Urothelium cell line (cell line): Measurements from ENCODE around the gene SLC19A1.
A peak's percentile ranks its signal among the peaks of the same experiment; 100 is the strongest.
"Not testable (repeated sequence)": the region's sequence is repeated elsewhere in the genome, so short reads cannot be mapped to it uniquely, and the experiment has no call there.

Source experiments
- DNase-seq: peaks from one replicate; pipeline ENCODE4 v3.0.0; 2011; ENCODE audit warnings: low spot score, mixed read lengths
- FAIRE-seq: peaks from 2 replicates; lab custom pipeline; 2011; peaks lifted over from hg19 to GRCh38; lab: Jason Lieb, UNC

Gene SLC19A1

DNA sequence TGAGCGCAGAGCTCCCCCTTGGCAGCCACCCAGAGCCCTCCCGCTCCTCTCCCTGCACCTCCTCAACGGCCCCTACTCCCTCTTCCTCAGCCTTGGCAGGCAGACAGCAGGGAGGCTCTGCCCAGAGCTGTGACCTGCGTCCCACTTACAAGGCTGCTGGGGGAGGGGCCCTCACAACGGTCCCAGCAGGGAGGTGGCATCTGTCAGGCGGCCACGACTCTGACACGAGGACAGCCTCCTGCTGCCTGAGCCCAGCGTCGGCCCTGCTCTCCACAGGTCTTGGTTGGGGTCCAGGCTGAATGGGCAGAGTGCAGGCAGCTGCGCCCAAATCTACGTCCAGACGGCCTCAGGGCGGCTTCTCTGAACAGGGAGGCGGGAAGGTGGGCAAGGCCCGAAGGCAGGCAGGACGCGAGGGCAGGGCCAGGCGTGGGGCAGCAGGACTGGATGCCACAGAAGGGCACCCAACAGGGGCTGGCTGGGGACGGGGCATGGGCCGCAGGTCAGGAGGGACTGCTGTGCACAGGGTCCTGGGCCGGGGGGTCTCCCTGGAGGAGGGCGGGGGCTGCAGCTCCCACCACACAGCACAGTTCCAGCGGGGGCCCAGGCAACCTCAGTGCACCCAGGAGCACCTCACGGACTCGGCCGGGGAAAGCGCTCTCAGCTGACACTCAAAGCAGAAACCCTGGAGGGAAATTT, 7.5 kb downstream of the SLC19A1 start:
- no peak for DNase-seq
- no peak for FAIRE-seq

DNA sequence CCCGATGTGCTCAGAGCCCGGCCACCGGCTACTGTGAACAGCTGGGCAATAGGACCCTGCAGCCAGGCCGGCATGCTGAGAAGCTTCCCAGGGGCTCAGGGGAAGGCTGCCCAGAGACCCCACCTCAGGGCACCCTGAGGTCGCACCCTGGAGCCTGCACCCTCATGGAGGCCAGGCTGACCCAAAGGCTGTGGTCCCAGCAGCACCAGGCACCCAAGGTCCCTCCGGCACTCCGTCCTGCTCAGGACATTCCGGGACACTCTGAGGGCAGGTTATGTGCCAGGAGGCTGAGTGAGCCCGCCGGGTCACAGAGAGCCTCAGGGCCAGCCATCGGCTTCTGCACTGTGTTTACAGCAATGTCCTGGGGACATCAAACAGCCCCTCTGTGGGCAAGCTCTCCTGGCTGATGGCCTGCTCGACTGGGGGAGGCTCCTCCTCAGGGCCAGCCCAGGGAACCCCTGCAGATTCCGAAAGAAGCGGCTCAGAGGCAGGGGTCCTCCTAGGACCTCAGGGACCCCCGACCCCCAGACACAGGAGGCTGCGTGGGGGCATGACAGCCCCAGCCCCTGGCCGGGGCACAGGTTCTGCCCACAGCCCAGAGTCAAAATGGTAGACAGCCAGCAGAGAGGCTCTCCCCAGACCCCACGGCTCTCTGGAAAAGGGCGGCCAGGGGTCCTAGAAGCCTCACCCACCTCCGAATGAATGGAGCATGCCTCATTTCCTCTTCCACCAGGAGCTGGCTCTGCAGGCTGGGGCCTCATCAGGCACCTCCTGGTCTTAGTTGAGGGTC, 8.2 kb downstream of the SLC19A1 start:
- FAIRE-seq: no peak
- no peak for DNase-seq

DNA sequence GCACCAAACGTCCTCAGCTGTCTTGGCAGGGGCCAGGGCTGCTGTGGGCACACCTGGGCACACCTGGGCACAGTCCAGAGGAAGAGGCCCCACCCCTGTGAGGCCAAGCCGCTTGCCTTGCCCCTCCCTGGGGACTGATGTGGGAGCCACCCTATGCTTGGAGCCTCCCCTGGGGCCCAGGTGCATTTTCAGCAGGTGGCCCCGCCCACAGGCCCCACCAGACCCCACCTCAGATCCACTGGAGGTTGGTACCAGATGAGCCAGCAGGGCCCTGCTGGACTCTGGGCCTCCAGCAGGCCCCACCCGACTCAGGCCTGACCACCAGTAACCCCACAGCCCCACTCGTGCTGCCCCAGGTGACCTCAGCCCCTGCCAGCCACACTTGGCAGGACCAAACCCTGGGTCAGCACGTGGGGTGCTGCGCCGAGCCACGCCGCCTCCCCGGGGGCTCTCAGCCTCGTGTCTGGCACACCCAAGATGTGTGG, 8.8 kb downstream of the SLC19A1 start:
- no peak for DNase-seq

DNA sequence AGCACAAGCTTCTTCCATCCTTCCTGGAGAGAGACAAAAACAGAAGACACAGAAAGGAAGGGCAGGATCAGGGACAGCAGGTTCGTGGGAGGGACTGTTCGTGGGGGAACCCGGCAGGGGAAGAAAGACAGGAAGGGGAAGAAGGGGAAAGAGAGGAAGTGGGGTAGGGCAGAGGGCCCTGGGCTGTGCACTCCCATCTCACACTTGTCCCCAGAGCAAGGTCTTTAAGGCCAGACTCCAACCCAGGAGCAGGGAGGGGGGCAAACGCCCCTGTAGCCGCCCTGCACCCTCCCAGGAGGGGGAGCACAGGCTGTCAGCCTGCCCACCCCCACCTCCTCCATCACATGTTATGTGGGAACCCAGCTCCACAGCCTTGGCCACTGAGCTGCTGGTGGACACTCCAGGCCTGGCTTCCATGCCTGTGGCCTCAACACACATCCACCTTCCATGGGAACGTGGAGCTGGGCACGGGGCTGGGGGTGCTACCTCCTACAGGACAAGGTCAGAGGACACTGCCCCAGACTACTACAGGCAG, 9.3 kb downstream of the SLC19A1 start:
- FAIRE-seq: no peak
- DNase-seq: no peak

More for the DNA sequence above, 8.8 kb downstream of the SLC19A1 start:
- FAIRE-seq: no peak

DNA sequence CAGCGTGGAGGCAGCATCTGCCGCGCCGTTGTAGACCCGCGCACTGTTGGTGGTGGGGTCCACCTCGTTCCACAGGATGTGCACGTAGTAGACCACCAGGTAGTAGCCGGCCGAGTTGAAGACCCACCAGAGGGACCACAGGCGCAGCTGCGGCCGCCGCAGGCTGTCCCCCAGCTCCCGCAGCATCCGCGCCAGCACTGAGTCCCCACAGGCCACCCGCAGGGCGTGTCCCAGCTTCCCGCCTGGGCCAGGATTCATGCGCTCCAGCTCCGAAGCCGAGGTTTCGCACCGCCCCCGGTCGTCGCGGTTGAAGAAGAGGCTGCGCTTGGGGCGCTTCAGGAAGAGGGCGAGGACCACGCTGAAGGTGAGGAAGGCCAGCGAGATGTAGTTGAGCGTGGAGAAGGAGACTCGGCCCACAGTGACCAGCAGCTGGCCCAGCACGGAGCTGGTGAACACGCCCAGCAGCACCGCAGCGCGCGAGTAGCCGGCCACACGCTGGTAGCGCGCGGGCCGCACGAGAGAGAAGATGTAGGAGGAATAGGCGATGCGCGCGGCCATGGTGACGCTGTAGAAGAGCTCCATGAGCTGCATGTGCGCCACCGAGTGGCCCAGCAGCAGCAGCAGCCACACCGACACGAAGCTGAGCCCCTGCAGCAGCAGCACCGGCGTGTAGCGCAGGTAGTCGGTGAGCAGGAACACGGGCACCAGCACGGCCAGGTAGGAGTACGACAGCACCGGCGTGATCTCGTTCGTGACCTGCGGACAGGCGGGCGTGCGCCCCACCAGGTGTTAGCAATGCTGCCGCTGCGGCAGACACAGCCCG, 10.6 kb downstream of the SLC19A1 start:
- FAIRE-seq: no peak

DNA sequence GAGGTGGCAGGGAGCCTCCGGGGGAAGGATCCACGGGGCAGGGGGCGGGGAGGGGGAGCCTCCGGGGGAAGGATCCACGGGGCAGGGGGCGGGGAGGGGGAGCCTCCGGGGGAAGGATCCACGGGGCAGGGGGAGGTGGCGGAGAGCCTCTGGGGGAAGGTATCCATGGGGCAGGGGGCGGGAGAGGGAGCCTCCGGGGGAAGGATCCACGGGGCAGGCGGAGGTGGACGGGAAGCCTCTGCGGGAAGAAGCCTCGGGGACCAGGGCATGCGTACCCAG, 11.2 kb downstream of the SLC19A1 start:
- FAIRE-seq: peak; percentile 42
- DNase-seq: not testable (repeated sequence)

More for the DNA sequence above, 10.6 kb downstream of the SLC19A1 start:
- DNase-seq: no peak

DNA sequence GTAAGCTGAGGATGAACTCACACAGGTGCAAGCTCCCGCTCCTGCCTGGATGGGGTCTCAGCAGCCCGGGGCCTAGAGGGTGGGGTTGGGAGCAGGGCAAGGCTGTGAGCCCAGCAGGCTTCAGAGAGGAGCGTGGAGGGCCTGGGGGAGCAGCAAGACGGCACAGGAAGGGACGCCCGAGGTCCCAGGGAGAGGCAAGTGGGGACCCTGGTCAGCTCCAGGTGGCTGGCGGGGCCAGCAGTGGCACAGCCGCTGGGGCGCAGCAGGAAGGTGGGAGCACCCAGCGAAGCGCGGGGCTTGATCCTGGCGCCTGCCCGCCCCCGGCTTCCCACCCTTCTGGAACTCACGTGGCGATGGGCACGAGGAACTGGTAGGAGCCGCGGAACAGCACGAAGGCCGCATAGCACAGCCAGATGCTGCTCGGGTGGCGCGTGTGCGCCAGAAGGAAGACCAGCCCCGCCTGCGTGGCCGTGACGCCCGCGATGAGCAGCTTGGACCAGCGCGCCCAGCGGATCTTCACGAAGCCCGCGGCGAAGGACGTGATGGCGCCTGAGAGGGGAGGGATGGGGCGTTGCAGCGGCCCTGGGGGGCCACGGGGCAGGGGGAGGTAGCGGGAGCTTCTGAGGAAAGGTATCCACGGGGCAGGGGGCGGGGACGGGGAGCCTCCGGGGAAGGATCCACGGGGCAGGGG, 11.7 kb downstream of the SLC19A1 start:
- DNase-seq: no peak
- peak; percentile 27 for FAIRE-seq

DNA sequence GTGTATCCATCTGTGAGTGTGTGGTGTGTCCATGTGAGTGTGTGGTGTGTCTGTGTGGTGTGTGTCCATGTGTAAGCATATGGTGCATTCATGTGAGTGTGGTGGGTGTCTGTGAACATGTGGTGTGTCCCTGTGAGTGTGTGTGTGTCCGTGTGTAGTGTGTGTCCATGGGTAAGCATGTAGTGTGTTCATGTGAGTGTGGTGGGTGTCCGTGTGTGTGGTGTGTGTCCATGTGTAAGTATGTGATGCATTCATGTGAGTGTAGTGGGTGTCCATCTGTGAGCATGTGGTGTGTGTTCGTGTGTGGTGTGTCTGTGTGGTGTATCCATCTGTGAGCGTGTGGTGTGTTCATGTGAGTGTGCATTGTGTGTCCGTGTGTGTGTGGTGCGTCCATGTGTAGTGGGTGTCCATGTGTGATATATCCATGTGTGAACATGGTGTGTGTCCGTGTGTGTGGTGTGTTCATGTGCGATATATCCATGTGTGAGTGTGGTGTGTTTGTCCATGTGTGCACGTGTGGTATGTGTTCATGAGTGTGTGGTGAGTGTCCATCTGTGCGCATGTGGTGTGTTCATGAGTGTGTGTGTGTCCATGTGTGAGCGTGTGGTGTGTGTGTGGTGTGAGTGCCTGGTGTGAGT, 12.3 kb downstream of the SLC19A1 start:
- FAIRE-seq: peak; percentile 98

DNA sequence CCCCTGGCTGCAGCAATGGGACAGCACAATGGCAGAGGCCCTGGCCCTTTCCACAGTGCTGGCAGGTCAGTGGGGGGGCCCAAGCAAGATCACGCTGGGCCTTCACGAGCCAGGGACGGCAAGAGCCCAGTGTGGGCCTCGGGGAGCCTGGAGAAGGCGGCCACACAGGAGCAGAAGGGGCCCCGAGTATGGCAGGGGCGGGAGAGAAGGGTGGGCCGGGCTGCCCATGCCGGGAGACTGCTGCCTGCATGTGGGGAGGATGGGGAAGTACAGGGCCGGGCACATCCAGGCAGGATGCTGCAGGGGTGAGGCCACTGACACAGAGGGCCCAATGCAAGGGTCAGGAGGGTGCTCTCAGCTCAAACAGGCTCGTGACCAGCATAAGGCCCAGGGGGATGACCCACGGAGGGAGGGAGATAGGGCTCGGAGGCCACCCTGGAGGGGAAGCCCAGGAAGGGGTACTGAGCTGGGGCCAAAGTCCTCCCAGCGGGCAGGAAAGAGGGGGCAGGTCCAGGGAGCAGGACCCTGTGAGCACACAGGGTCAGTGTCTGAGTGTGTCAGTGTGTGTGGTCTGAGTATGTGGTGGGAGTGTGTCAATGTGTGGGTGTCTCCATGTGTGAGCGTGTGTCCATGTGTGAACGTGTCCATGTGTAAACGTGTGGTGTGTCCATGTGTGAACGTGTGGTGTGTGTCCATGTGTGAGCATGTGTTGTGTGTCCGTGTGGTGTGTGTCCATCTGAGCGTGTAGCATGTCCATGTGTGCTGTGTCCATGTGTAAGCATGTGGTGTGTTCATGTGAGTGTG, 13.1 kb downstream of the SLC19A1 start:
- no peak for DNase-seq
- no peak for FAIRE-seq

More for the DNA sequence above, 12.3 kb downstream of the SLC19A1 start:
- DNase-seq: no peak

DNA sequence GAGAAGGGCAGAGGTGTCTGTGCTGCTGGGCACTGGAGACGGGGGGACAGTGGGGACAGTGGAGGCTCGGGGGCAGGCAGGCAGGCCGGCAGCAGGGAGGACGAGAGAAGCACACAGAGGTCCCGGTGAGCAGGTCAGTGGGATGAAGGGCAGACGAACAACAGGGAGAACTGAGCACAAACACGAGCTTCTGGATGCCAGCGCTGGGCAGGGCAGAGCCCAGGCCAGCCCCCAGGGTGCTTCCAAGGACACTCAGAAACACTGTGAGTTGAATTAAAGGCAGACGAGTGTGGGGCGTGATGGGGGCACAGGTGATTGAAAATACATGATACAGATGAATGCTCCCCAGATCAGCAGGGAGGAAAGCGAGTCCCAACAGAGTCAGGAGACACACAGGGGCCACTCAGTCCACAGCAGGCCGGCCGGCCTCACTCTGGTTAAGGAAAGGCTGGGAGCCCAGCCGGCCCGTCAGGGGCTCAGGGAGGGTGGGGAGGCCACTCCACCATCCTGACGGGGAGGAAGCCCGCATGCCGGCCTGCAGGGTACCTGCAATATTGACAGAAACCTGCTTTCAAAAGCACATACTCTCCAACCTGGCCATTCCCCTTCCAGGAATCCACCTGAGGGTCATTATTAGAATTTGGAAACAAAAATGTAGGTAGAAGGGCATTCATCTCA, 14.1 kb downstream of the SLC19A1 start:
- no peak for FAIRE-seq
- no peak for DNase-seq

DNA sequence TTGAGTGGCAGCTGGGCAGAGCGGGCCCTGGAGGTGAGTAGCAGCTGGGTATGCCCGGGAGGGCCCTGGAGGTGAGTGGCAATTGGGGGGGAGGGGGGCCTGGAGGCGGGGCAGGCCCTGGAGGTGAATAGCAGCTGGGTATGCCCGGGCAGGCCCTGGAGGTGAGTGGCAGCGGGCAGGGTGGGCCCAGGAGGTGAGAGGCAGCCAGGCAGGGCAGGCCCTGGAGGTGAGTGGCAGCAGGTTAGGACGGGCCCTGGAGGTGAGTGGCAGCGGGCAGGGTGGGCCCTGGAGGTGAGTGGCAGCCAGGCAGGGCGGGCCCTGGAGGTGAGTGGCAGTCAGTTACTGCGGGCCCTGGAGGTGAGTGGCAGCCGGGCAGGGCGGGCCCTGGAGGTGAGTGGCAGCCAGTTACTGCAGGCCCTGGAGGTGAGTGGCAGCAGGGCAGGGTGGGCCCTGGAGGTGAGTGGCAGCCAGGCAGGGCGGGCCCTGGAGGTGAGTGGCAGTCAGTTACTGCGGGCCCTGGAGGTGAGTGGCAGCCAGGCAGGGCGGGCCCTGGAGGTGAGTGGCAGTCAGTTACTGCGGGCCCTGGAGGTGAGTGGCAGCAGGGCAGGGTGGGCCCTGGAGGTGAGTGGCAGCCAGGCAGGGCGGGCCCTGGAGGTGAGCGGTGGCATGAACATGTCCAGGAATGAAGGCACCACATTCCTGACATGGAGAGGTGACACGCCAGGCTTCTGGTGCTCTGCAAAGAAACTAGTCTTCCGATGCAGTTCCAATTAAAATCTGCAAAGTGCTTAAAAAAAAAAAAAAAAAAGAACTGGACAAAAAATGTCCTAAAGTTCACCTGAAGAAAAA, 14.9 kb downstream of the SLC19A1 start:
- not testable (repeated sequence) for DNase-seq, FAIRE-seq

DNA sequence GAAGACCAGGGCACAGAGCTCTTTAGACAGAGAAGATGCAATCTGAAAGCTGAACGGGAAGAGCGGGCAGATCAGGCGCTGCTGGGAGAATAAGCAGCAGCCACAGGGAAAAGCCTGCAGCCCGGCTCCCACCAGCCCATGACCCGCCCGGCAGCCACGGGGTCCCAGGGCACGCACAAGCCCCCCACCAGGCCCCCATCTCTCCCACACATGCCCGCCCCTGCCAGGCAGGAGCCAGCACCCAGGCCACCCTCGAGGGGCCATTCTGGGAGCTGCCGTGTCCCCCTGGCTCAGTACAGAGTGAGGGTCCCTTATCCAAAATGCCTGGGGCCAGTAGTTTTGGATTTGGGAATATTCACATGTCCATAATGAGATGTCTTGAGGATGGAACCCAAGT, 16.3 kb downstream of the SLC19A1 start:
- DNase-seq (no peak), FAIRE-seq (no peak)

DNA sequence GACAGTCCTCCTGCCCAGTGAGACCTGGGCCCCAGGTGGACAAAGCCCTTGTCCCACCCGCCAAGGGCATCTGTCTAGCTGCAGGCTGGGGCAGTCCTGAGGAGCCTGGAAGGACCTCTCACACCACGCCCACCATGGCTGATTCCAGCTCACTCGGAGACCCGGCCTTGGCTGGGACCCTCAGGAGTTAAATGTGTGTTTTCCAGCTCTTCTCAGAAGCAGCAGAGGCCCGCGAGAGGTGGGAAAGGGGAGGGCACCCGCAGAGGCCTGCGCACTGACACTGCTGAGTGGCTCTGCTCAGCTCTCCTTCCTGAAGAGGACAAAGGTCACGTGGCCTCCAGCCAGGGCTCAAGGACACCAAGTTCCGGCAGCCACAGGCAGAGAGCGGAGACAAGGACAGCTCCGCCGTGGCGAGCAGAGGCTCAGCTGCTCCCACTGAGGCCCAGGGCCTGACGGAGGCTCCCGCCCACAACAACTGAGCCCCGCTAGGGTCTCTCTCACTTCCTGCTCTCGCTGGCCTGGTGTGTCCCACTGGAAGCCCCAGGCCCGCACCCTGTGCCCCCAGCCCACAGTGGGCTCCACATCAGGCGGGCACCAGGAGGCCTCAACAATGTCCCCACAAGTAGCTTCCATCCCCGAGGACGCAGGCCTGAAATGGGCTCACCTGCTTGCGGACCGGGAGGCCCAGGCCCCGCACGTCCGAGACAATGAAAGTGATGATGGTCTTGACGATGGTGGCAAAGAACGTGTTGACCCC, 16.9 kb downstream of the SLC19A1 start:
- no peak for FAIRE-seq

DNA sequence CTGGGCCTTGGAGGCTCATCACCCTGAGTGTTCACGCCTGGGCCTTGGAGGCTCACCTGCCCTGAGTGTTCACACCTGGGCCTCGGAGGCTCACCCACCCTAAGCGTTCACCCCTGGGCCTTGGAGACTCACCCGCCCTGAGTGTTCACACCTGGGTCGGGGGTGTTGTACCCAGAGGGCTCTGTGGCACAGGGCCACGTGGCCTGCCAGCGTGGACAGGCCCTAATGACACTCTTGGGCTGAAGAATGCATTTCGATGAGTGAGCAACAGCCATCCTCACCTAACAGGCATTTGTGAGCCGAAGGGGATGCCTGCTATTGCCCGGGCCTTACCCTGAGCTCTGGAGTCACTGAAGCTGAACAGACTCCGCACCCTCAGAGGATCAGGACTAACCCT, 17.5 kb downstream of the SLC19A1 start:
- DNase-seq (no peak), FAIRE-seq (no peak)

More for the DNA sequence above, 16.9 kb downstream of the SLC19A1 start:
- DNase-seq: no peak

DNA sequence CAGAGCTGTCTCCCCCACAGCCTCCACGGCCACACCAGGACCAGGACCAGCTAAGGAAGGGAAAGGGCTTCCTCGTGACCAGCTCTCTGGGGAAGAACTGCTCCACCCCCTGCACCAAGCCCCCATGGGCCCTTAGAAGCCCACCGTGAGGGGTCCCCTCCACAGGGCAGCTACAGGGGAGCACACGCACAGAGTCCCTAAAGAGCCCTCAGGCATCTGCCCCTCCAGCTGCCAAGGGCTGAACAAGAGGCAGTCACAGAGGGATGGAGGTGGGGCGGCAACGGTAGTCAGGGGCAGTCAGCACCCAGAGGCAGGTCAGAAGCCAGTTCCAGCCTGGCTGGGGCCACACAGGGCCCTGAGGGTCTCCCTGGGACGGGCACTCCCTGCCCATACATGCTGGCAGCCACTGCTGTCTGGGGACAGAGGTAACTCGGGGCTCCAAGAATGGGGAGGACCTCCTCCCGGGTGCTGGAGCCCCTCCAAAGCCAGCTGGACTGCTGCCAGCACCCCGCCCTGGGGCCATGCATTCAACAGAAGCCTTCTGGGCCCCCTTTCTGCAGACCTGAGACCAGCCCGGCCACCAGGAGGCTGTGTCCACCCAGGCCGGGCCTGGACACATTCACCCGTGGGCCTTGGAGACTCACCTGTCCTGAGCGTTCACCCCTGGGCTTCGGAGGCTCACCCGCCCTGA, 18.7 kb downstream of the SLC19A1 start:
- no peak for DNase-seq
- FAIRE-seq: no peak

DNA sequence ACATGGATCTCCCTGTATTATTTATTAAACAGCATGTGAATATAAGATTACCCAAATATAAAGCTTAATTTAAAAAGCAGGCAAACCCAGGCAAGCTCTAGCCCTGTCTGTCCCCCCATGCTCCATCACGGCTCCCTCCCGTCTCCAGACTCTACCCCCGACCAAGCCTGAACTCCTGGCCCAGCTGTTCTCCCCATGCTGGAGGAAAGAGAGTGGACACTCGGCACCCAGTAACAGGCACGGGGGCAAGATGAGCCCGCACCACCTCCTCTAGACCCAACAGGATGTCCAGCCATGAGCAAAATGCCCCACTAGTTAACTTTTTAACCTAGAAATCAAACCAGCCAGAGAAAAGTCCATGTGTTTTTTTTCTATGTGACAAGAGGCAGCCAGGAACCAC, 19.3 kb downstream of the SLC19A1 start:
- no peak for FAIRE-seq
- no peak for DNase-seq

DNA sequence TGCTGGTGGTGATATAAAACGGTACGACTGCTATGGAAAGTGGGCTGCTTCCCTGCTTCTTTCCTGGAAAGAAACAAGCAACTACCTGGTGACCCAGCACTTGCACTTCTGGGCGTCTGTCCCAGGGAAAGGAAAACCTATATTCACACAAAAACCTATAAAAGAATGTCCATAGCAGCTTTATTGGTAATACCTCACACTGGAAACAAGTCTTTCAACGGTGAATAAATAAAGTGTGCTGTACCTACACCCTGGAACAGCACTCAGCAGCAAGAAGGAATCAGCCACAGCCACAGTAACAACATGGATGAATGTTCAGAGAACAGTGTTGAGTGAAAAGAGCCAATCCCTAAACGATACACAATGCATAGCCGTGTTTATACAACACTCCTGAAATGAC, 19.9 kb downstream of the SLC19A1 start:
- FAIRE-seq: no peak
- DNase-seq: no peak
